Spleen (tissue), 11 donors: ENCODE data around the gene MYOF. TPM values are rescaled to one million over a fixed set of nuclear protein-coding genes. Genes with fewer than 3 reads are reported as not detected.

Experiments
- DNase-seq: peaks from one replicate; pipeline ENCODE4 v3.0.0-alpha.2; 2020
- H3K27ac ChIP-seq, 8 donors: fragments of 200-600 bp; sonication (generic) in 7 of 8; 1 replicate in 4 of 8; 2 replicates in 4 of 8; pipeline versions ENCODE4 v1.5.0 to v1.8.0; 2016 to 2021; ENCODE audit warnings: inconsistent platforms in 4 of 8, mild to moderate bottlenecking in 4 of 8, moderate library complexity in 1 of 8
- H3K27me3 ChIP-seq, 7 donors: fragments of 200-600 bp; sonication (generic) in 6 of 7; replicated peaks in 1 of 7; 1 replicate in 4 of 7; 2 replicates in 3 of 7; pipeline versions ENCODE4 v1.5.0 to v1.8.0; 2016 to 2021; ENCODE audit warnings: inconsistent platforms in 3 of 7, mild to moderate bottlenecking in 1 of 7
- H3K36me3 ChIP-seq, 6 donors: fragments of 200-600 bp; sonication (generic) in 5 of 6; 1 replicate in 4 of 6; 2 replicates in 2 of 6; pipeline versions ENCODE4 v1.5.0 to v1.8.0; 2016 to 2021; ENCODE audit warnings: inconsistent platforms in 2 of 6
- H3K4me1 ChIP-seq, 6 donors: fragments of 200-600 bp; sonication (generic) in 5 of 6; 1 replicate in 3 of 6; 2 replicates in 3 of 6; pipeline versions ENCODE4 v1.5.0 to v1.8.0; 2016 to 2021; ENCODE audit warnings: inconsistent platforms in 3 of 6
- H3K4me3 ChIP-seq, 8 donors: fragments of 200-600 bp; sonication (generic) in 7 of 8; 1 replicate in 4 of 8; 2 replicates in 4 of 8; pipeline versions ENCODE4 v1.5.0 to v1.8.0; 2016 to 2021; ENCODE audit warnings: inconsistent platforms in 4 of 8, mild to moderate bottlenecking in 4 of 8, moderate library complexity in 2 of 8
- H3K9me3 ChIP-seq, 8 donors: fragments of 200-600 bp; sonication (generic) in 7 of 8; 1 replicate in 4 of 8; 2 replicates in 4 of 8; pipeline versions ENCODE4 v1.5.0 to v1.8.0; 2016 to 2021; ENCODE audit warnings: inconsistent platforms in 4 of 8
- POLR2A ChIP-seq, 3 donors: fragments of 450-650 bp; IDR thresholded peaks; one replicate each; pipeline ENCODE4 v1.5.1; 2017; ENCODE audit warnings: antibody characterized with exemption in 3 of 3, mild to moderate bottlenecking in 1 of 3
- POLR2AphosphoS5 ChIP-seq, 3 donors: sonication (generic); formaldehyde crosslinking; IDR thresholded peaks; one replicate each; pipeline ENCODE4 v1.5.1; 2017; ENCODE audit warnings: antibody characterized with exemption in 3 of 3
- WGBS, 5 donors: extraction: QIAGEN DNeasy Blood & Tissue Kit in 3 of 5; methylation state at CpG; one replicate each; pipeline versions ENCODE4 v1.1.5 to v1.1.7; 2013 to 2018; 5-methylcytosine and 5-hydroxymethylcytosine counted together
- intact Hi-C: fragments of 100-400 bp; cut with DNase I; formaldehyde crosslinking; loops from one replicate; pipeline ENCODE4 v1.15.0; 2023; ENCODE audit warnings: low total_unique reads
- polyA plus RNA-seq, 3 donors: library from polyadenylated mRNA; stranded (reverse); fragments of 200-250 nt; gene quantifications; one replicate each; pipeline ENCODE4 v1.2.1, GENCODE V29; 2013
- total RNA-seq, 7 donors: library from RNA; depleted of rRNA in 3 of 7; stranded (reverse); fragments of >200 nt in 3 of 7; fragmentation: NEBNext Ultra II Directional in 4 of 7; extraction: Animal tissue kit (Norgen Biotek cat#: 25700) in 4 of 7; gene quantifications; one replicate each; pipeline versions ENCODE4 v1.1.0 to v1.2.1, GENCODE V29; 2016 to 2021
- TF ChIP-seq, protein P1 (sequence below), 11 experiments: fragments of 200-600 bp in 7 of 11; fragments of 450-650 bp in 4 of 11; sonication (generic) in 4 of 11; IDR thresholded peaks in 8 of 11; conservative IDR thresholded peaks in 3 of 11; 1 replicate in 7 of 11; 2 replicates in 4 of 11; pipeline versions ENCODE4 v1.4.0 to v1.8.0; 2016 to 2021; ENCODE audit warnings: antibody characterized with exemption in 11 of 11, inconsistent platforms in 4 of 11, mild to moderate bottlenecking in 1 of 11
- donor health status: healthy with polysubstance abuse.
- donor health status: DM: no; HTN: no; CAD: no; lungs with moderate emphysema.
- donor health status: DM: no; HTN: no; CAD: no.
- donor health status: Bipolar disorder and iron deficiency.
- donor health status: healthy.
- donor health status: DM: no; HTN: no; CAD: no.
- donor health status: DM: yes; HTN: yes; CAD: no.

Gene MYOF
- total and polyA plus RNA-seq, 10 donors = 1.5 to 50.8 (median 20.9) TPM

DNA sequence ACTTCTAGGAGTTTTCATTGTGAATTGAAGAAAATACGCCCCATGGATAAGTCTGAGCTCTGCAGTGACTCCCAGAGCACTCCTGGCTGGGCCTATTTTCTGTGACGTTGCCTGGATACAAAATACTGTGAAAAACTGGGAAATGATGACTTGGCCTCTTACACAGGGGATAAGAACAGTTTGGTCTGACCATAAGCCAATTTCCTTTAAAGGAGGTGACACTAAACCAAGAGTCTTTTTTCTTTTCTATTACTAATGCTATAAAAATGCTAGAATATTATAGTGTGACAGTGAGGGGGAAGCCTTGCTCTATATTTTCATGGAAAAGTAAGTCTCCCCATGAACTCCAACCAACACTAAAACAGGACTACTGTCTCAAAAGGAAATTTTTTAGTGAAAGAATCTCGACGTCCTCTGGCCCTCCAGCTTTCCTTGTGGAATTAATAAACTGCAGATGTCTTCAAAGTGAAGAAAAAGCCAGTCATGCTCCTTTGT is 45.5 kb downstream of the MYOF start:
- WGBS, 5 donors = 56 to 82% (median 71%) methylated on average over 4 of the region's 4 CpGs
- H3K4me1 ChIP-seq = peaks cover 0 to 53% (median 16%) of the 10 kb centered on the region in 6 donors
- intact Hi-C loops = no loop called here

GRCh38 chr10:93435621-93436397 is 46.3 kb downstream of the MYOF start:
- Histone ChIP-seq H3K9me3 (no peaks in the 10 kb centered on the region), H3K36me3 (no peaks in the 10 kb centered on the region), H3K27ac (peak overlapping the region; percentile 10 to 87 (median 83)), H3K4me1 (peaks cover 0 to 53% (median 16%) of the 10 kb centered on the region in 6 donors), H3K27me3 (no peaks in the 10 kb centered on the region), H3K4me3 (no peak overlapping the region)
- no peak for DNase-seq
- intact Hi-C loops = no loop called here
- TF ChIP-seq, protein P1, sequence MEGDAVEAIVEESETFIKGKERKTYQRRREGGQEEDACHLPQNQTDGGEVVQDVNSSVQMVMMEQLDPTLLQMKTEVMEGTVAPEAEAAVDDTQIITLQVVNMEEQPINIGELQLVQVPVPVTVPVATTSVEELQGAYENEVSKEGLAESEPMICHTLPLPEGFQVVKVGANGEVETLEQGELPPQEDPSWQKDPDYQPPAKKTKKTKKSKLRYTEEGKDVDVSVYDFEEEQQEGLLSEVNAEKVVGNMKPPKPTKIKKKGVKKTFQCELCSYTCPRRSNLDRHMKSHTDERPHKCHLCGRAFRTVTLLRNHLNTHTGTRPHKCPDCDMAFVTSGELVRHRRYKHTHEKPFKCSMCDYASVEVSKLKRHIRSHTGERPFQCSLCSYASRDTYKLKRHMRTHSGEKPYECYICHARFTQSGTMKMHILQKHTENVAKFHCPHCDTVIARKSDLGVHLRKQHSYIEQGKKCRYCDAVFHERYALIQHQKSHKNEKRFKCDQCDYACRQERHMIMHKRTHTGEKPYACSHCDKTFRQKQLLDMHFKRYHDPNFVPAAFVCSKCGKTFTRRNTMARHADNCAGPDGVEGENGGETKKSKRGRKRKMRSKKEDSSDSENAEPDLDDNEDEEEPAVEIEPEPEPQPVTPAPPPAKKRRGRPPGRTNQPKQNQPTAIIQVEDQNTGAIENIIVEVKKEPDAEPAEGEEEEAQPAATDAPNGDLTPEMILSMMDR (IDR thresholded peaks at IDR 0.05 in 8 of 11, conservative IDR thresholded peaks at IDR 0.05 in 3 of 11) = no peak
- TF ChIP-seq POLR2A (IDR thresholded peaks at IDR 0.05) = no peak
- TF ChIP-seq POLR2AphosphoS5 (IDR thresholded peaks at IDR 0.05) = no peak
- WGBS, 5 donors = 57 to 82% (median 58%) methylated on average over 5 of the region's 5 CpGs

More for the DNA sequence above, 45.5 kb downstream of the MYOF start:
- DNase-seq = no peak
- no peaks in the 10 kb centered on the region for H3K27me3 ChIP-seq
- H3K9me3 ChIP-seq = no peaks in the 10 kb centered on the region
- peak overlapping the region; percentile 10 to 87 (median 83) for H3K27ac ChIP-seq
- no peaks in the 10 kb centered on the region for H3K36me3 ChIP-seq
- no peak overlapping the region for H3K4me3 ChIP-seq
- TF ChIP-seq POLR2AphosphoS5 (IDR thresholded peaks at IDR 0.05) (no peak), POLR2A (IDR thresholded peaks at IDR 0.05) (no peak)
- TF ChIP-seq, protein P1 (IDR thresholded peaks at IDR 0.05 in 8 of 11, conservative IDR thresholded peaks at IDR 0.05 in 3 of 11) = no peak

DNA sequence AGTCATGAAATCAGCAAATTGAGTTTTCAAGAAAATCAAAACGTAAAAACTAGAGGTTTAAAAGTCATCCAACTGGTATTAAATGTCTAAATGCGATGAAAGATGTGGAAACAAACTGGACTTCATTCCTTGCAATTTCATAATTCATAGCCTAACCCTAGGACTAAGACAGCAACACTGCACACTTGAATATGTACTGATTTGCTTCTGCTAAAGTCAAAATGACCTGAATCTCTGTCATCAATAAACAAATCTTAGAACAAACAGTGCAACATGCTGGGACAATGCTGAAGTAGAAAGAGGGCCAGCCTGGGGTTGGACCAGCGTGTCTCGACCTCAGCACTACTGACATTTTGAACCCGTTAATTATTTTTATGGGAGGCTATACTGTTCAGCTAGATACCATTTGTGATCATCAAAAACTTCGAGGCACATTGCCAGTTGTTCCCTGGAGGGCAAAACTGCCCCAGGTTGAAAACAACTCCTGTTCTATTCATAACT is 47.1 kb downstream of the MYOF start:
- Histone ChIP-seq H3K27ac (peak overlapping the region in 7 of 8 donors; percentile 62 to 87 (median 84)), H3K4me3 (no peak overlapping the region), H3K4me1 (peaks cover 0 to 53% (median 16%) of the 10 kb centered on the region in 6 donors), H3K27me3 (no peaks in the 10 kb centered on the region), H3K36me3 (no peaks in the 10 kb centered on the region), H3K9me3 (no peaks in the 10 kb centered on the region)
- intact Hi-C loops = no loop called here
- 85 to 91% (median 85%) methylated on average over 6 of the region's 6 CpGs for WGBS, 5 donors
- no peak for DNase-seq
- TF ChIP-seq POLR2AphosphoS5 (IDR thresholded peaks at IDR 0.05) = no peak
- TF ChIP-seq, protein P1 (IDR thresholded peaks at IDR 0.05 in 8 of 11, conservative IDR thresholded peaks at IDR 0.05 in 3 of 11) = no peak
- no peak for TF ChIP-seq POLR2A (IDR thresholded peaks at IDR 0.05)

GRCh38 chr10:93431361-93431760 is 50.8 kb downstream of the MYOF start:
- Histone ChIP-seq H3K4me1 (peaks cover 0 to 52% (median 12%) of the 10 kb centered on the region in 6 donors), H3K27ac (no peak overlapping the region), H3K36me3 (no peaks in the 10 kb centered on the region), H3K4me3 (no peak overlapping the region), H3K9me3 (peaks cover 0 to 4% (median 0%) of the 10 kb centered on the region in 8 donors), H3K27me3 (no peaks in the 10 kb centered on the region)
- intact Hi-C loops = no loop called here
- DNase-seq = no peak
- 88 to 98% (median 96%) methylated on average over 4 of the region's 4 CpGs for WGBS, 5 donors
- TF ChIP-seq, protein P1 (IDR thresholded peaks at IDR 0.05 in 8 of 11, conservative IDR thresholded peaks at IDR 0.05 in 3 of 11) = no peak
- TF ChIP-seq POLR2A (IDR thresholded peaks at IDR 0.05) (no peak), POLR2AphosphoS5 (IDR thresholded peaks at IDR 0.05) (no peak)
